Measurements from ENCODE around the gene TSPAN19.

DNA sequence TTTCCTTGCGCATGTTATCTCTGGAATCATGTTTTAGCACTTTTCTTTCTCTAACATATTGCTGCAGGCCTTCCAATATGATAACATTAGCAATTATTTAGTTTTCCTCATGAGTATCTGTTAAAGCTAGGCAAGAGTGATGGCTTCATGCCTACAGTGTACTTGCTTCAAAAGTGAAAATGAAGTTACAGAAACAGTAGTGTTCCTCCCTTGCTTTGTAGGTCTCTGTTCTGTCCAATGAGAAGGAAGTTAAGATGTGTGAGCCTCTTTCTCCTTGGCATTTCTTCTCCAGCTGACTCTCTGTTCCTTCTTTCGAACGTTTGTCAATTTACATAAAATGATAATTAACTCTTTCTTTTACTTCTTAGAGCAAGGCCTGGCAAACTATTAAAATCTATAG is 22.3 kb upstream of the TSPAN19 start:
- TF ChIP-seq EZH2 (IDR thresholded peaks at IDR 0.05; ENCODE audit: insufficient read depth, poor library complexity, severe bottlenecking) (no peak), EZH2phosphoT487 (IDR thresholded peaks at IDR 0.05; ENCODE audit: insufficient read depth, low read depth) (no peak)
